Liver (tissue), 3 donors: ENCODE measurements around the gene RAB29.

ENCODE experiments used
- EGR1 ChIP-seq, 2 donors: IDR thresholded peaks; 2 replicates each; pipeline ENCODE4 v1.6.1; 2016 to 2018; ENCODE audit warnings: antibody characterized with exemption in 2 of 2, low read depth in 2 of 2
- FOXA1 ChIP-seq: IDR thresholded peaks from 2 replicates; pipeline ENCODE4 v1.6.1; 2016; ENCODE audit warnings: antibody characterized with exemption
- GABPA ChIP-seq, 2 donors: IDR thresholded peaks in 1 of 2; conservative IDR thresholded peaks in 1 of 2; 2 replicates each; pipeline ENCODE4 v1.6.1; 2016; ENCODE audit warnings: antibody characterized with exemption in 2 of 2, mild to moderate bottlenecking in 1 of 2, moderate library complexity in 1 of 2
- HNF4A ChIP-seq, 2 donors: conservative IDR thresholded peaks; 2 replicates each; pipeline ENCODE4 v1.6.1; 2016; ENCODE audit warnings: antibody characterized with exemption in 2 of 2, mild to moderate bottlenecking in 2 of 2
- RAD21 ChIP-seq, 2 donors: IDR thresholded peaks; 2 replicates each; pipeline ENCODE4 v1.6.1; 2016; ENCODE audit warnings: antibody characterized with exemption in 2 of 2, mild to moderate bottlenecking in 2 of 2
- SP1 ChIP-seq: IDR thresholded peaks from 2 replicates; pipeline ENCODE4 v1.6.1; 2018; ENCODE audit warnings: antibody characterized with exemption, mild to moderate bottlenecking
- TAF1 ChIP-seq: conservative IDR thresholded peaks from 2 replicates; pipeline ENCODE4 v1.6.1; 2016; ENCODE audit warnings: antibody characterized with exemption, mild to moderate bottlenecking
- YY1 ChIP-seq: IDR thresholded peaks from 2 replicates; pipeline ENCODE4 v1.6.1; 2016; ENCODE audit warnings: antibody characterized with exemption, mild to moderate bottlenecking
- TF ChIP-seq, protein P1 (sequence below): fragments of 150-350 bp; IDR thresholded peaks from 2 replicates; pipeline ENCODE4 v1.5.1; 2017; ENCODE audit warnings: improper control_type of control experiment, low read depth, low read length; ENCODE audit not compliant: missing input control
- TF ChIP-seq, protein P2 (sequence below): IDR thresholded peaks from 2 replicates; pipeline ENCODE4 v1.6.1; 2016; ENCODE audit warnings: antibody characterized with exemption
- TF ChIP-seq, protein P3 (sequence below): IDR thresholded peaks from 2 replicates; pipeline ENCODE4 v1.6.1; 2016; ENCODE audit warnings: antibody characterized with exemption, mild to moderate bottlenecking
- TF ChIP-seq, protein P4 (sequence below): IDR thresholded peaks from 2 replicates; pipeline ENCODE4 v1.6.1; 2016; ENCODE audit warnings: antibody characterized with exemption
- TF ChIP-seq, protein P5 (sequence below): IDR thresholded peaks from 2 replicates; pipeline ENCODE4 v1.6.1; 2016; ENCODE audit warnings: antibody characterized with exemption
- donor health status: healthy.
- donor health status: healthy.

DNA sequence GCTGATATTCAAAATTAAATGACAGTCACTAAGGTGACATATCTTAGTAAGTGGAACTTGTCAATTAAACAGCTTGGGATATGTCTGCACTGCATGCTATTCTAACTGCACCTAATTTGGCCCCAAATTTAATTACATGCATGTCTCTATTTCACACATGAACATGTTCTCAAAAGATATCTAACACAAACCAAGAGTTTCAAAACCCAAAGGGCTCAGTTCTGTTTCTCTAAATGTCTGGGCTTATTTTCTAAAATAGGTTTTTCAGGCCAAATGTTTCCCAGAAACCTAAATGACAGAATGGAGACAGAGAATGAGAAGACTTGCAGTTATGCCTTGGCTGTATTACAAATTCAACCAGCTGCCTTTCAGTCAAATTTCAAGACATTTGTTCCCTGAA is 11.3 kb downstream of the RAB29 start:
- no peak for TF ChIP-seq SP1
- TF ChIP-seq, protein P1, sequence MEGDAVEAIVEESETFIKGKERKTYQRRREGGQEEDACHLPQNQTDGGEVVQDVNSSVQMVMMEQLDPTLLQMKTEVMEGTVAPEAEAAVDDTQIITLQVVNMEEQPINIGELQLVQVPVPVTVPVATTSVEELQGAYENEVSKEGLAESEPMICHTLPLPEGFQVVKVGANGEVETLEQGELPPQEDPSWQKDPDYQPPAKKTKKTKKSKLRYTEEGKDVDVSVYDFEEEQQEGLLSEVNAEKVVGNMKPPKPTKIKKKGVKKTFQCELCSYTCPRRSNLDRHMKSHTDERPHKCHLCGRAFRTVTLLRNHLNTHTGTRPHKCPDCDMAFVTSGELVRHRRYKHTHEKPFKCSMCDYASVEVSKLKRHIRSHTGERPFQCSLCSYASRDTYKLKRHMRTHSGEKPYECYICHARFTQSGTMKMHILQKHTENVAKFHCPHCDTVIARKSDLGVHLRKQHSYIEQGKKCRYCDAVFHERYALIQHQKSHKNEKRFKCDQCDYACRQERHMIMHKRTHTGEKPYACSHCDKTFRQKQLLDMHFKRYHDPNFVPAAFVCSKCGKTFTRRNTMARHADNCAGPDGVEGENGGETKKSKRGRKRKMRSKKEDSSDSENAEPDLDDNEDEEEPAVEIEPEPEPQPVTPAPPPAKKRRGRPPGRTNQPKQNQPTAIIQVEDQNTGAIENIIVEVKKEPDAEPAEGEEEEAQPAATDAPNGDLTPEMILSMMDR = no peak
- no peak for TF ChIP-seq TAF1
- TF ChIP-seq, protein P2, sequence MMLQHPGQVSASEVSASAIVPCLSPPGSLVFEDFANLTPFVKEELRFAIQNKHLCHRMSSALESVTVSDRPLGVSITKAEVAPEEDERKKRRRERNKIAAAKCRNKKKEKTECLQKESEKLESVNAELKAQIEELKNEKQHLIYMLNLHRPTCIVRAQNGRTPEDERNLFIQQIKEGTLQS = no peak
- TF ChIP-seq, protein P3, sequence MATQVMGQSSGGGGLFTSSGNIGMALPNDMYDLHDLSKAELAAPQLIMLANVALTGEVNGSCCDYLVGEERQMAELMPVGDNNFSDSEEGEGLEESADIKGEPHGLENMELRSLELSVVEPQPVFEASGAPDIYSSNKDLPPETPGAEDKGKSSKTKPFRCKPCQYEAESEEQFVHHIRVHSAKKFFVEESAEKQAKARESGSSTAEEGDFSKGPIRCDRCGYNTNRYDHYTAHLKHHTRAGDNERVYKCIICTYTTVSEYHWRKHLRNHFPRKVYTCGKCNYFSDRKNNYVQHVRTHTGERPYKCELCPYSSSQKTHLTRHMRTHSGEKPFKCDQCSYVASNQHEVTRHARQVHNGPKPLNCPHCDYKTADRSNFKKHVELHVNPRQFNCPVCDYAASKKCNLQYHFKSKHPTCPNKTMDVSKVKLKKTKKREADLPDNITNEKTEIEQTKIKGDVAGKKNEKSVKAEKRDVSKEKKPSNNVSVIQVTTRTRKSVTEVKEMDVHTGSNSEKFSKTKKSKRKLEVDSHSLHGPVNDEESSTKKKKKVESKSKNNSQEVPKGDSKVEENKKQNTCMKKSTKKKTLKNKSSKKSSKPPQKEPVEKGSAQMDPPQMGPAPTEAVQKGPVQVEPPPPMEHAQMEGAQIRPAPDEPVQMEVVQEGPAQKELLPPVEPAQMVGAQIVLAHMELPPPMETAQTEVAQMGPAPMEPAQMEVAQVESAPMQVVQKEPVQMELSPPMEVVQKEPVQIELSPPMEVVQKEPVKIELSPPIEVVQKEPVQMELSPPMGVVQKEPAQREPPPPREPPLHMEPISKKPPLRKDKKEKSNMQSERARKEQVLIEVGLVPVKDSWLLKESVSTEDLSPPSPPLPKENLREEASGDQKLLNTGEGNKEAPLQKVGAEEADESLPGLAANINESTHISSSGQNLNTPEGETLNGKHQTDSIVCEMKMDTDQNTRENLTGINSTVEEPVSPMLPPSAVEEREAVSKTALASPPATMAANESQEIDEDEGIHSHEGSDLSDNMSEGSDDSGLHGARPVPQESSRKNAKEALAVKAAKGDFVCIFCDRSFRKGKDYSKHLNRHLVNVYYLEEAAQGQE = no peak
- no peak for TF ChIP-seq FOXA1
- TF ChIP-seq, protein P4, sequence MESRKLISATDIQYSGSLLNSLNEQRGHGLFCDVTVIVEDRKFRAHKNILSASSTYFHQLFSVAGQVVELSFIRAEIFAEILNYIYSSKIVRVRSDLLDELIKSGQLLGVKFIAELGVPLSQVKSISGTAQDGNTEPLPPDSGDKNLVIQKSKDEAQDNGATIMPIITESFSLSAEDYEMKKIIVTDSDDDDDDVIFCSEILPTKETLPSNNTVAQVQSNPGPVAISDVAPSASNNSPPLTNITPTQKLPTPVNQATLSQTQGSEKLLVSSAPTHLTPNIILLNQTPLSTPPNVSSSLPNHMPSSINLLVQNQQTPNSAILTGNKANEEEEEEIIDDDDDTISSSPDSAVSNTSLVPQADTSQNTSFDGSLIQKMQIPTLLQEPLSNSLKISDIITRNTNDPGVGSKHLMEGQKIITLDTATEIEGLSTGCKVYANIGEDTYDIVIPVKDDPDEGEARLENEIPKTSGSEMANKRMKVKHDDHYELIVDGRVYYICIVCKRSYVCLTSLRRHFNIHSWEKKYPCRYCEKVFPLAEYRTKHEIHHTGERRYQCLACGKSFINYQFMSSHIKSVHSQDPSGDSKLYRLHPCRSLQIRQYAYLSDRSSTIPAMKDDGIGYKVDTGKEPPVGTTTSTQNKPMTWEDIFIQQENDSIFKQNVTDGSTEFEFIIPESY = no peak
- no peak for TF ChIP-seq YY1
- TF ChIP-seq, protein P5, sequence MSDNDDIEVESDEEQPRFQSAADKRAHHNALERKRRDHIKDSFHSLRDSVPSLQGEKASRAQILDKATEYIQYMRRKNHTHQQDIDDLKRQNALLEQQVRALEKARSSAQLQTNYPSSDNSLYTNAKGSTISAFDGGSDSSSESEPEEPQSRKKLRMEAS = no peak
- no peak for TF ChIP-seq GABPA (IDR thresholded peaks at IDR 0.05 in 1 of 2, conservative IDR thresholded peaks at IDR 0.05 in 1 of 2)
- no peak for TF ChIP-seq RAD21 (IDR thresholded peaks at IDR 0.05)
- TF ChIP-seq EGR1 (IDR thresholded peaks at IDR 0.05; ENCODE audit: low read depth in 2 of 2) = no peak
- no peak for TF ChIP-seq HNF4A (conservative IDR thresholded peaks at IDR 0.05)
